GM20431 (cell line): ENCODE data around the gene CNTN6.

Source experiments
- in situ Hi-C: fragments of 300-500 bp; cut with MseI, MboI; formaldehyde crosslinking; loops from one replicate; pipeline ENCODE4 v1.15.0; 2020; ENCODE audit warnings: low sequenced_read_pairs; ENCODE audit not compliant: unreplicated experiment

CNTN6 gene

GRCh38 chr3:1164101-1164500 is 71.3 kb downstream of the CNTN6 start:
- in situ Hi-C loops, result no loop called here

GRCh38 chr3:1171320-1171719 is 78.5 kb downstream of the CNTN6 start:
- in situ Hi-C loops, result no loop called here

- in situ Hi-C loops, result no loop called here
Observed at GRCh38 chr3:1172644-1173043, 79.8 kb downstream of the CNTN6 start.

- in situ Hi-C loops, result no loop called here
Observed at GRCh38 chr3:1179146-1179545, 86.3 kb downstream of the CNTN6 start.

GRCh38 chr3:1183320-1184048 is 90.7 kb downstream of the CNTN6 start:
- in situ Hi-C loops, result no loop called here

- in situ Hi-C loops, result no loop called here
Observed at GRCh38 chr3:1190569-1190968, 97.7 kb downstream of the CNTN6 start.

- in situ Hi-C loops, result no loop called here
Observed at GRCh38 chr3:1191026-1191425, 98.2 kb downstream of the CNTN6 start.

- in situ Hi-C loops, result no loop called here
Observed at GRCh38 chr3:1195947-1196346, 103.1 kb downstream of the CNTN6 start.

- in situ Hi-C loops, result no loop called here
Observed at GRCh38 chr3:1197051-1197450, 104.2 kb downstream of the CNTN6 start.

GRCh38 chr3:1200371-1200770 is 107.5 kb downstream of the CNTN6 start:
- in situ Hi-C loops, result no loop called here

- in situ Hi-C loops, result no loop called here
Observed at GRCh38 chr3:1207904-1208303, 115.1 kb downstream of the CNTN6 start.

GRCh38 chr3:1214933-1215332 is 122.1 kb downstream of the CNTN6 start:
- in situ Hi-C loops, result no loop called here

GRCh38 chr3:1216856-1217255 is 124.0 kb downstream of the CNTN6 start:
- in situ Hi-C loops, result no loop called here

GRCh38 chr3:1227111-1227510 is 134.3 kb downstream of the CNTN6 start:
- in situ Hi-C loops, result no loop called here

- in situ Hi-C loops, result no loop called here
Observed at GRCh38 chr3:1228289-1228688, 135.5 kb downstream of the CNTN6 start.

- in situ Hi-C loops, result no loop called here
Observed at GRCh38 chr3:1230920-1231319, 138.1 kb downstream of the CNTN6 start.

GRCh38 chr3:1232276-1232675 is 139.5 kb downstream of the CNTN6 start:
- in situ Hi-C loops, result no loop called here

- in situ Hi-C loops, result no loop called here
Observed at GRCh38 chr3:1235526-1236120, 142.8 kb downstream of the CNTN6 start.

- in situ Hi-C loops, result no loop called here
Observed at GRCh38 chr3:1251282-1252060, 158.6 kb downstream of the CNTN6 start.

GRCh38 chr3:1252061-1252430 is 159.2 kb downstream of the CNTN6 start:
- in situ Hi-C loops, result no loop called here

GRCh38 chr3:1262246-1262645 is 169.4 kb downstream of the CNTN6 start:
- in situ Hi-C loops, result no loop called here
